ENCODE results near the gene PPEF2. TPM values are rescaled to one million over a fixed set of nuclear protein-coding genes. Genes with fewer than 3 reads are reported as not detected.
"Not testable (repeated sequence)": the region's sequence is repeated elsewhere in the genome, so short reads cannot be mapped to it uniquely, and the experiment has no call there.

PPEF2 gene
- total and polyA plus RNA-seq, 8 donors: not detected

DNA sequence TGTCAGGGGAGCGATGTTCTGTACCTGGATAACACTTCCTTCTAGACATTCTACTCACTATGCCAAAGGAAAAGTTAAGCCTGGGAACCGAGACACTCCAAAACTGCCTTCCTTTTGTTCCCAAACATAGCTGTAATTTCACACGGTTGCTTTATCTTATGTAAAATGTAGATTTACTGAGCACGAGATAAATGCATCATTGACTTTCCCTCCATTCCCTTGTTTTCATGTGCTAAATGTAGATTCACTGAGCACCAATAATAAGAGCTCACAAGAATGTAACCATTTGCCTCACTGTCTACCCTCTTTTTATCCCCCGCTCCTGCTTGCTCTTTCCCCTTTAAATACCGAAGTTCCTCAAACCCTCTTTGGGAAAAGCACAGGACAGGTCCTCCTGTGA, 10.7 kb upstream of the PPEF2 start:
- no peak for ATAC-seq
- TF ChIP-seq, protein P1, sequence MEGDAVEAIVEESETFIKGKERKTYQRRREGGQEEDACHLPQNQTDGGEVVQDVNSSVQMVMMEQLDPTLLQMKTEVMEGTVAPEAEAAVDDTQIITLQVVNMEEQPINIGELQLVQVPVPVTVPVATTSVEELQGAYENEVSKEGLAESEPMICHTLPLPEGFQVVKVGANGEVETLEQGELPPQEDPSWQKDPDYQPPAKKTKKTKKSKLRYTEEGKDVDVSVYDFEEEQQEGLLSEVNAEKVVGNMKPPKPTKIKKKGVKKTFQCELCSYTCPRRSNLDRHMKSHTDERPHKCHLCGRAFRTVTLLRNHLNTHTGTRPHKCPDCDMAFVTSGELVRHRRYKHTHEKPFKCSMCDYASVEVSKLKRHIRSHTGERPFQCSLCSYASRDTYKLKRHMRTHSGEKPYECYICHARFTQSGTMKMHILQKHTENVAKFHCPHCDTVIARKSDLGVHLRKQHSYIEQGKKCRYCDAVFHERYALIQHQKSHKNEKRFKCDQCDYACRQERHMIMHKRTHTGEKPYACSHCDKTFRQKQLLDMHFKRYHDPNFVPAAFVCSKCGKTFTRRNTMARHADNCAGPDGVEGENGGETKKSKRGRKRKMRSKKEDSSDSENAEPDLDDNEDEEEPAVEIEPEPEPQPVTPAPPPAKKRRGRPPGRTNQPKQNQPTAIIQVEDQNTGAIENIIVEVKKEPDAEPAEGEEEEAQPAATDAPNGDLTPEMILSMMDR (IDR thresholded peaks at IDR 0.05): no peak
- Histone ChIP-seq H3K4me1 (peaks cover 0 to 10% (median 4%) of the 10 kb centered on the region in 3 donors), H3K27me3 (no peaks in the 10 kb centered on the region), H3K4me3 (no peak overlapping the region), H3K36me3 (no peaks in the 10 kb centered on the region), H3K27ac (no peak overlapping the region), H3K9me3 (no peaks in the 10 kb centered on the region)
- 58 to 62% methylated on average over 6 of the region's 6 CpGs for WGBS, 2 donors
- no peak for DNase-seq
- no peak for FAIRE-seq
- intact Hi-C loops (cut with DNase I): no loop called here

DNA sequence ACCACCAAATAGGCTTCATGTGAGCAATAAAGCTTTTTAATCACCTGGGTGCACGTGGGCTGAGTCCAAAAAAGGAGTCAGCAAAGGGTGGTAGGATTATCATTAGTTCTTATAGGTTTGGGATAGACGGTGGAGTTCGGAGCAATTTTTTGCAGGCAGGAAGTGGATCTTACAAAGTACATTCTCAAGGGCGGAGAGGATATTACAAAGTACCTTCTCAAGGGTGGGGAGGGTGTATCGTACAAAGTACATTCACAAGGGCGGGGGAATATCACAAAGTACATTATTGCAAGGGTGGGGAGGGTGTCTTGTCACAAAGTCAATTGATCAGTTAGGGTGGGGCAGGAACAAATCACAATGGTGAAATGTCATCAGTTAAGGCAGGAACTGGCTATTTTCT, 8.6 kb upstream of the PPEF2 start:
- H3K4me1 ChIP-seq; FAIRE-seq; intact Hi-C loops (cut with DNase I); H3K9me3 ChIP-seq; ATAC-seq; H3K36me3 ChIP-seq; H3K27me3 ChIP-seq; H3K4me3 ChIP-seq; H3K27ac ChIP-seq; DNase-seq: not testable (repeated sequence)
- WGBS, 2 donors: 93 to 95% methylated on average over 6 of the region's 6 CpGs

GRCh38 chr4:75909405-75909804, 7.2 kb upstream of the PPEF2 start:
- intact Hi-C loops (cut with DNase I): no loop called here
- no peaks in the 10 kb centered on the region for H3K36me3 ChIP-seq
- no peak overlapping the region for H3K27ac ChIP-seq
- no peaks in the 10 kb centered on the region for H3K27me3 ChIP-seq
- H3K4me1 ChIP-seq: no peaks in the 10 kb centered on the region
- WGBS, 2 donors: 88 to 90% methylated on average over 5 of the region's 5 CpGs
- H3K9me3 ChIP-seq: no peaks in the 10 kb centered on the region
- H3K4me3 ChIP-seq: no peak overlapping the region
- TF ChIP-seq, protein P1 (IDR thresholded peaks at IDR 0.05): no peak
- FAIRE-seq: no peak
- no peak for DNase-seq
- no peak for ATAC-seq

- TF ChIP-seq, protein P1 (IDR thresholded peaks at IDR 0.05): no peak
- FAIRE-seq: no peak
- ATAC-seq: peak in 2 of 4 donors; percentile 27 to 38
- H3K4me1 ChIP-seq: no peaks in the 10 kb centered on the region
- no peak overlapping the region for H3K4me3 ChIP-seq
- intact Hi-C loops (cut with DNase I): no loop called here
- no peaks in the 10 kb centered on the region for H3K36me3 ChIP-seq
- no peak overlapping the region for H3K27ac ChIP-seq
- WGBS, 2 donors: 0 to 5% methylated on average over 3 of the region's 3 CpGs
- DNase-seq: no peak
- H3K27me3 ChIP-seq: no peaks in the 10 kb centered on the region
- H3K9me3 ChIP-seq: no peaks in the 10 kb centered on the region
Measured at GRCh38 chr4:75908555-75908954, 6.3 kb upstream of the PPEF2 start.

GRCh38 chr4:75907966-75908365, 5.7 kb upstream of the PPEF2 start:
- no peak for DNase-seq
- Histone ChIP-seq H3K27me3 (no peaks in the 10 kb centered on the region), H3K36me3 (no peaks in the 10 kb centered on the region), H3K4me3 (no peak overlapping the region), H3K27ac (no peak overlapping the region), H3K4me1 (no peaks in the 10 kb centered on the region), H3K9me3 (no peaks in the 10 kb centered on the region)
- TF ChIP-seq, protein P1 (IDR thresholded peaks at IDR 0.05): no peak
- WGBS, 2 donors: 84% methylated on average over 3 of the region's 3 CpGs
- FAIRE-seq: no peak
- intact Hi-C loops (cut with DNase I): no loop called here
- ATAC-seq: peak in 1 of 4 donors; percentile 18

GRCh38 chr4:75904076-75904475, 1.8 kb upstream of the PPEF2 start:
- no peaks in the 10 kb centered on the region for H3K4me1 ChIP-seq
- no peaks in the 10 kb centered on the region for H3K36me3 ChIP-seq
- no peak for DNase-seq
- intact Hi-C loops (cut with DNase I): no loop called here
- 80 to 82% methylated on average over 5 of the region's 5 CpGs for WGBS, 2 donors
- H3K9me3 ChIP-seq: no peaks in the 10 kb centered on the region
- no peak for FAIRE-seq
- ATAC-seq: no peak
- no peak overlapping the region for H3K4me3 ChIP-seq
- TF ChIP-seq, protein P1 (IDR thresholded peaks at IDR 0.05): no peak
- no peak overlapping the region for H3K27ac ChIP-seq
- H3K27me3 ChIP-seq: no peaks in the 10 kb centered on the region

Measured in pancreas (tissue), 10 donors.